GM12891 (cell line): ENCODE results near the gene LTA4H.

Source experiments
- POLR2A ChIP-seq: IDR thresholded peaks from 2 replicates; pipeline ENCODE4 v1.6.1; 2011; ENCODE audit warnings: low read depth, low read length, control low read depth
- POLR2AphosphoS5 ChIP-seq: IDR thresholded peaks from 2 replicates; pipeline ENCODE4 v1.6.1; 2011; ENCODE audit warnings: low read depth, low read length, control low read depth
- SPI1 ChIP-seq: IDR thresholded peaks from 2 replicates; pipeline ENCODE4 v1.6.1; 2011; ENCODE audit warnings: low read depth, low read length, control low read depth
- TAF1 ChIP-seq: IDR thresholded peaks from 2 replicates; pipeline ENCODE4 v1.6.1; 2011; ENCODE audit warnings: low read depth, low read length, control low read depth

- no peak for TF ChIP-seq POLR2A
- no peak for TF ChIP-seq TAF1
- TF ChIP-seq POLR2AphosphoS5 = no peak
- TF ChIP-seq SPI1 = 0 out of 2 replicates have a peak, but pooled peaks have one; percentile 28
Measured at GRCh38 chr12:96047229-96048211, 12.1 kb upstream of the LTA4H start.
